Measurements from ENCODE around the gene RABGAP1L. TPM values are rescaled to one million over a fixed set of nuclear protein-coding genes. Genes with fewer than 3 reads are reported as not detected.

Gene RABGAP1L
- total and polyA plus RNA-seq, 11 donors = 18.6 to 195 (median 98.4) TPM

DNA sequence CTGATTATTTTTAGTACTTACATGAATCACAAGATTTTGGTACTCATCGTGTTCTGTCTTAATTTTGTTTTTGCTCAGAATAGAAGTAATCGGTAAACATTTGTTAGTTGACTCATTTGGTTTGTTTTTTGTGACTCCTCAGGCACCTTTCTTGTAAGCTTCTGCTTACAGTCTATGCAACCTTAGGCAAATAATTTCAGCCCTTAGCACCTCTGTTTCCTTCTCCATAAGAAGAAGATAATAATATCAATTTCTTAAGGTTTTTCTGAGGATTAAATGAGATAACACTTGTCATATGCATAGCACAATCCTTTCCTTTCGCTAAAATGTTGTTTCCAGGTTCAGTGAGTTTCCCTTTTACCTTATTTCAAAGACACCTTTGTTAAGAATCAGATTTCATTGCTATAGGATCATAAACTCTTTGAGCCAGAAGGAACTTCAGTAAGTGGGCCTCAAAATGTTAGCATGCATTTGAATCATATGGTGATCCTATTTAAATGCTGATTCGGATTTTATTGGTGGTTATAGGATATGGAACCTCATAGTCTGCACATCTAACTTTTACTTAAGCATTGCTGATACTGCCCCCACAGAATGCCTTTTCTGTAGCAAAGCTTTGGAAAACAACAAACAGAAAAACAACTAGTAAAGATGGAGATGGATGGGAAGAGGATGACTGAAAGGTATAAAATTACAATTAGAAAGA is 567.7 kb downstream of the RABGAP1L start:
- 81 to 85% (median 82%) methylated on average over 4 of the region's 4 CpGs for WGBS, 4 donors
- H3K4me3 ChIP-seq = no peak overlapping the region
- no peaks in the 10 kb centered on the region for H3K9me3 ChIP-seq
- H3K4me1 ChIP-seq = no peaks in the 10 kb centered on the region
- no peak overlapping the region for H3K27ac ChIP-seq
- H3K27me3 ChIP-seq = no peaks in the 10 kb centered on the region
- H3K36me3 ChIP-seq = no peaks in the 10 kb centered on the region
- intact Hi-C loops (cut with DNase I) = loop anchor here in 8 of 10 donors (2.0 to 10.0 kb wide), 3 partner anchors 312 to 465 kb away; no protein-coding TSS in a partner anchor
- DNase-seq = no peak
- no peak for ATAC-seq
- TF ChIP-seq POLR2A (IDR thresholded peaks at IDR 0.05) = no peak
- TF ChIP-seq, protein P1, sequence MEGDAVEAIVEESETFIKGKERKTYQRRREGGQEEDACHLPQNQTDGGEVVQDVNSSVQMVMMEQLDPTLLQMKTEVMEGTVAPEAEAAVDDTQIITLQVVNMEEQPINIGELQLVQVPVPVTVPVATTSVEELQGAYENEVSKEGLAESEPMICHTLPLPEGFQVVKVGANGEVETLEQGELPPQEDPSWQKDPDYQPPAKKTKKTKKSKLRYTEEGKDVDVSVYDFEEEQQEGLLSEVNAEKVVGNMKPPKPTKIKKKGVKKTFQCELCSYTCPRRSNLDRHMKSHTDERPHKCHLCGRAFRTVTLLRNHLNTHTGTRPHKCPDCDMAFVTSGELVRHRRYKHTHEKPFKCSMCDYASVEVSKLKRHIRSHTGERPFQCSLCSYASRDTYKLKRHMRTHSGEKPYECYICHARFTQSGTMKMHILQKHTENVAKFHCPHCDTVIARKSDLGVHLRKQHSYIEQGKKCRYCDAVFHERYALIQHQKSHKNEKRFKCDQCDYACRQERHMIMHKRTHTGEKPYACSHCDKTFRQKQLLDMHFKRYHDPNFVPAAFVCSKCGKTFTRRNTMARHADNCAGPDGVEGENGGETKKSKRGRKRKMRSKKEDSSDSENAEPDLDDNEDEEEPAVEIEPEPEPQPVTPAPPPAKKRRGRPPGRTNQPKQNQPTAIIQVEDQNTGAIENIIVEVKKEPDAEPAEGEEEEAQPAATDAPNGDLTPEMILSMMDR (IDR thresholded peaks at IDR 0.05) = peak in 1 of 12 donors; percentile 2

- H3K27ac ChIP-seq = no peak overlapping the region
- no peak overlapping the region for H3K4me3 ChIP-seq
- DNase-seq = no peak
- TF ChIP-seq, protein P1 (IDR thresholded peaks at IDR 0.05) = no peak
- TF ChIP-seq POLR2A (IDR thresholded peaks at IDR 0.05) = no peak
- no peaks in the 10 kb centered on the region for H3K4me1 ChIP-seq
- 95 to 99% (median 96%) methylated on average over 2 of the region's 2 CpGs for WGBS, 4 donors
- H3K9me3 ChIP-seq = peaks cover 0 to 10% (median 0%) of the 10 kb centered on the region in 12 donors
- H3K27me3 ChIP-seq = no peaks in the 10 kb centered on the region
- no peak for ATAC-seq
- intact Hi-C loops (cut with DNase I) = loop anchor here in 2 of 10 donors (10.0 kb wide), 1 partner anchor 319 kb away; no protein-coding TSS in a partner anchor
- H3K36me3 ChIP-seq = no peaks in the 10 kb centered on the region
Observed at GRCh38 chr1:174734270-174734669, 575.0 kb downstream of the RABGAP1L start.

GRCh38 chr1:174736831-174737230 is 577.5 kb downstream of the RABGAP1L start:
- Histone ChIP-seq H3K27me3 (no peaks in the 10 kb centered on the region), H3K36me3 (no peaks in the 10 kb centered on the region), H3K4me3 (no peak overlapping the region), H3K27ac (no peak overlapping the region), H3K9me3 (peaks cover 0 to 10% (median 0%) of the 10 kb centered on the region in 12 donors), H3K4me1 (peaks cover 0 to 6% (median 0%) of the 10 kb centered on the region in 12 donors)
- DNase-seq = no peak
- 95 to 100% (median 96%) methylated on average over 2 of the region's 2 CpGs for WGBS, 4 donors
- no peak for TF ChIP-seq POLR2A (IDR thresholded peaks at IDR 0.05)
- TF ChIP-seq, protein P1 (IDR thresholded peaks at IDR 0.05) = no peak
- intact Hi-C loops (cut with DNase I) = loop anchor here in 2 of 10 donors (10.0 kb wide), 1 partner anchor 322 kb away; no protein-coding TSS in a partner anchor
- ATAC-seq = no peak

- peaks cover 0 to 10% (median 0%) of the 10 kb centered on the region in 12 donors for H3K9me3 ChIP-seq
- WGBS, 4 donors = 59 to 76% (median 67%) methylated on average over 2 of the region's 2 CpGs
- intact Hi-C loops (cut with DNase I) = loop anchor here in 5 of 10 donors (5.0 to 10.0 kb wide), 3 partner anchors 478 to 646 kb away; no protein-coding TSS in a partner anchor
- H3K27ac ChIP-seq = no peak overlapping the region
- H3K27me3 ChIP-seq = no peaks in the 10 kb centered on the region
- no peak overlapping the region for H3K4me3 ChIP-seq
- DNase-seq = no peak
- no peak for ATAC-seq
- TF ChIP-seq POLR2A (IDR thresholded peaks at IDR 0.05) = no peak
- TF ChIP-seq, protein P1 (IDR thresholded peaks at IDR 0.05) = no peak
- no peaks in the 10 kb centered on the region for H3K36me3 ChIP-seq
- H3K4me1 ChIP-seq = peaks cover 0 to 10% (median 0%) of the 10 kb centered on the region in 12 donors
Observed at GRCh38 chr1:174740249-174740968, 581.1 kb downstream of the RABGAP1L start.
